HG03457 (cell line): ENCODE results near the gene ESYT2.
"Not testable (repeated sequence)": the region's sequence is repeated elsewhere in the genome, so short reads cannot be mapped to it uniquely, and the experiment has no call there.

Experiments used
- ATAC-seq: cut with Tn5 transposase; IDR thresholded peaks from one replicate; pipeline ENCODE4 v1.9.1; 2021; ENCODE audit warnings: moderate number of reproducible peaks; ENCODE audit not compliant: unreplicated experiment

ESYT2 gene

DNA sequence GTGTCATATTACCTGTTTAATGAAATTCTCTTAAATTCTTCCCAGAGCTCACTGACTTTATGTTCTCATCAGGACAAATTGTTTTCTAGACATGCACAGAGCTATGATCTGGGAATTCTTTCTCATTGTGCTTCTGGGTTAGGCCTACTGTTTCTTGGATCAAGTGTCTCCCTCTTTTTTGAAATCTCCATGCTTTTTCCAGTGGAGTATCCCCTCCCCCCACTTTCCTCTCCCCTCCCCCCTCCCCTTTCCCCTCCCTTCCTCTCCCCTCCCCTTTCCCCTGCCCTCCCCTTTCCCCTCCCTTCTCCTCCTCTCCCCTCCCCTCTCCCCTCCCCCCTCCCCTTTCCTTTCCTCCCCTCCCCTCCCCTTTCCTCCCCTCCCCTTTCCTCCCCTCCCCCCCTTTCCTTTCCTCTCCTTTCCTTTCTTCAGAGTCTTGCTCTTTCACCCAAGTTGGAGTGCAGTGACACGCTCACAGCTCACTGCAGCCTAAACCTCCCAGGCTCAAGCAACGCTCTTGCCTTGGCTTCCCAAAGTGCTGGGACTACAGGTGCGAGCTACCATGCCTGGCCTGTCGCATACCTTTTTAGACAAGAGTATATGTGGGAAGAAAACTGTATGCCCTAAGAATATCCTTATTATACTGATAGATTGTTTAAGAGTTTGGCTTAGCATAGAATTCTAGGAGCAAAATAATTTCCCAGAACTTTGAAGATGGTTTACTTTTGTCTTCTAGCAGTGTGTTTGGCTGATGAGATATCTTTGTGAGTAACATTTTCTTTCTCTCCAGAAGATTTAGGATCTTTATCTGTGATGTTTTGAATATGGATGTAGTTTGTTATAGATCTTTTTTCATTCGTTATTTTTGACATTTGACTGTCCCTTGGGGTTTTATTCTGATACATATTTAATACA is 29.5 kb upstream of the ESYT2 start:
- no peak for ATAC-seq

DNA sequence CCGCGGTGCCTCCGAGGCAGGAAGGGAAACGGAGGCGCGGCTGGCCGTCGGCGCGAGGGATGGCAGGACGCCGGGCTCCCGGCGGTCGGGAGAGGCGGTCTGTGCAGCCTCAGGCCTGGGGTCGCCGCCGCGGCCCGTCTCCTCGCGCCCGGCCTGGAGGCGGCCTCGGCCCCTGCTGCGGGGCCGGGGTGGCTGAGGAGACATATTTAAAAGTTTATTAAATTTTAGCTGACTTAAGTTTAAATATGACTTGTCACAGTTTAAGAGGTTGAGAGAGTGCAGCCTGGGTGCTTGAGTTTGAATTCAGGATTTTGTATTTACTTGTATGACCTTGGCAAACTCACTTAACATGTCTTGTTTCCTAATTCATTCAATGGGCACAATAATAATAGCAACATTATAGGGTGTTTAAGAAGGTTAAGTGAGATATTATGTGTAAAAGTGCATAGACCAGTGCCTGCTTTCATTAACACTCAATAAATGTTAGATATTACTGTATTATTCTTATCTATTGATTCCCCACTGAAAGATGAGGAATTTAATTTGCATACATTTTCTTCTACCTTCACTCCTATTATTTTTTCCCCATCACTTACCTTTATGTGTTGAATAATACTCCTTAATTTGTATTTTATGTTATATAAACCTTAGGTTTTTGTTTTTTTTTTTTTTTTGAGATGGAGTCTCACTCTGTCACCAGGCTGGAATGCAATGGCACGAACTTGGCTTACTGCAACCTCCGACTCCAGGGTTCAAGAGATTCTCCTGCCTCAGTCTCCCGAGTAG is 27.8 kb upstream of the ESYT2 start:
- ATAC-seq: peak; percentile 21

DNA sequence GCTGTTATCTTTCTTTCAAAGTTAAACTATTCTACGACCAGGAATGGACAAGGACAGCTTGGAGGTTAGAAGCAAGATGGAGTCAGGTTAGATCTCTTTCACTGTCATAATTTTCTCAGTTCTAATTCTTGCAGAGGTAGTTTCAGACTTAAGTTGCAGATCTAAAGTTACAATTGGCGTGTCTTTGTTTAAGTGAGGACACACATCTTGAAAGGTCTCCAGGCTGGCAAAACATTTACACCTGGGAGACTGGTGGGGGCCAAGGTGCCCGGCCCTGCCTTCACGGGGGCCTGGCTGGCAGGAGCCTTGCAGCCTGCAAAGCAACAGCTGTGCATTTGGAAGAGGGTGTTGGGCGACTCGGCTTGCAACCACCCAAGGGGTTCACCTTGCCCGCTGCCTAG is 25.4 kb upstream of the ESYT2 start:
- ATAC-seq: no peak

GRCh38 chr7:158850545-158851102 is 21.3 kb upstream of the ESYT2 start:
- no peak for ATAC-seq

DNA sequence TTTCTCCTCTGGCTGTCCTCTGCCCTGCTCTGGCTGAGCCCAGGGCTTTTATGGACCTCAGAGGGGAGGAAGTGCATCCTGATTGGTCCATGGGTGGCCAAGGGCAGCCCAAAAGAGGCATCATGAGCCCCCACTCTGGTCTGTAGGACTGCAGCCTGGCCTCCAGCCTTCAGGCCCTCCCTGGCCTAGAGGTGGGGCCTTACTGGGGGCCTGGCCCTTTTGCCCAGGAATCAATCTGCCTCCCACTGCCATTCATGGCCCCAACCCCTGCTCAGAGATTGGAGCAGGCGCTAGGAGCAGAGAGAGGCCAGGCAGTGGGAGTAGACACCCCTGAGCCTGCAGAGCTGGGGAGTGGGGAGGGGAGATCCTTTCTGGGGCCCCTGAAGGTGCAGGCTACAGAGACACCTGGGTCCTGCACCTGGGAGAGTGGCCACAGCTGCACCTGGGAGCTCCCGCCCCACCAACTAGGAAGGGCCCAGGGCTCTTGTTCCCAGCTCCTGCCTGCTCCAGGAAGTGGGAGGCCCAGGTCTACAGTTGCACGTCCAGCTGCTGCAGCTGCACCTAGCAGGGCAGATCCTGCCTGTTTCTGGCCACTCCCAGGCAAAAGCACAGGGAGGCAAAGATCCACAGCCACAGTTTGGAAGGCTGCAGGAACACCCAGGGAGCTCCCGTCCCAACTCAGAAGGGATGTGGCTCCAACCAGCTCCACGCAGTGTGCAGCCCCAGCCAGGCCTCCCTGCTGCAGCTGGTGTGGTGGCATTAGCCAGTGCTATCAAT is 20.6 kb upstream of the ESYT2 start:
- no peak for ATAC-seq

GRCh38 chr7:158849442-158849767 is 20.1 kb upstream of the ESYT2 start:
- no peak for ATAC-seq

GRCh38 chr7:158847451-158847866 is 18.1 kb upstream of the ESYT2 start:
- ATAC-seq: no peak

DNA sequence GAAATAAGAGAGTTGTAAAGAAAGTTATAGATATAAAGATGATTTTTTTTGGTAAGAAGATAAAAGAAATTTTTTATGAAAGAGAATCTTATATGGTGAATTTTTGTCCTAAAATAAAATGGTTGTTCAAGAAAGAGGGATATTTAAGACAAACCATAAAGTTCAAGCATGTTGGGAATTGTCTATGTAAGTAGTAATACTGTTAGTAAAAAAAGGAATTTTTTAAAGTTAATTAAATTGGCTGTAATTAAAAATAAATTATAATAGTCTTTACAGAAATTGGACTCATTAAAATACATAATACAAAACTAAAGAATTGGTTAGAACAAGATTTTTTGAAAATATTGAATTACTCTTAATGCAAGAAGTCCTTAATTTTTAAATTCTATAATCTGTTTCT is 17.0 kb upstream of the ESYT2 start:
- ATAC-seq: no peak

- no peak for ATAC-seq
Measured at GRCh38 chr7:158843771-158844170, 14.5 kb upstream of the ESYT2 start.

- ATAC-seq: no peak
Measured at GRCh38 chr7:158842486-158842885, 13.2 kb upstream of the ESYT2 start.

DNA sequence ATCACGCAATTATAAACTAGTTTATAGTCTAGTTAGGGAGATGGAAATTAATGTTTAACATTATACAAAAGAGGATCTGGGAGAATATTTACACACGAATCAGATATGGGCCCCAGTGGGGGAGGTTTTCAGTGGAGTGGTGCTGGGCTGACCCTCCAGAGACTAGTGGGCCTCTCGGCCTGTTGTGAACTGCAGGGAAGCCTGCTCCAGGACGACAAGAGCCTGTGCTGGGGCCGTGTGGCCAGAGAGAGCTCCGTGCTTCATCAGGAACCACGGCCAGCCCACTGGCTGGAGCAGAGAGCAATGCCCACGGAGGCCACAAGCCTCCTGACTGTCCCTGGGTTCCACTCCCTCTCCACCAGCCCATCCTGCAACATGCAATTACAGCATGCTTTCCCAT is 11.3 kb upstream of the ESYT2 start:
- no peak for ATAC-seq

DNA sequence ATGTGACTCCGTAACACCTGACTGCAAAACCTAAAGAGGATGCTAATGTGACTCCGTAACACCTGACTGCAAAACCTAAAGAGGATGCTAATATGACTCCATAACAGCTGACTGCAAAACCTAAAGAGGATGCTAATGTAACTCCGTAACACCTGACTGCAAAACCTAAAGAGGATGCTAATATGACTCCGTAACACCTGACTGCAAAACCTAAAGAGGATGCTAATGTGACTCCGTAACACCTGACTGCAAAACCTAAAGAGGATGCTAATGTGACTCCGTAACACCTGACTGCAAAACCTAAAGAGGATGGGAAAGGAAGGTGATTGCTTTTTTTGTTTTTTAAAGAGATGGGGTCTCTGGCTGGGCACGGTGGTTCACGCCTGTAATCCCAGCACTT is 9.9 kb upstream of the ESYT2 start:
- ATAC-seq: not testable (repeated sequence)

DNA sequence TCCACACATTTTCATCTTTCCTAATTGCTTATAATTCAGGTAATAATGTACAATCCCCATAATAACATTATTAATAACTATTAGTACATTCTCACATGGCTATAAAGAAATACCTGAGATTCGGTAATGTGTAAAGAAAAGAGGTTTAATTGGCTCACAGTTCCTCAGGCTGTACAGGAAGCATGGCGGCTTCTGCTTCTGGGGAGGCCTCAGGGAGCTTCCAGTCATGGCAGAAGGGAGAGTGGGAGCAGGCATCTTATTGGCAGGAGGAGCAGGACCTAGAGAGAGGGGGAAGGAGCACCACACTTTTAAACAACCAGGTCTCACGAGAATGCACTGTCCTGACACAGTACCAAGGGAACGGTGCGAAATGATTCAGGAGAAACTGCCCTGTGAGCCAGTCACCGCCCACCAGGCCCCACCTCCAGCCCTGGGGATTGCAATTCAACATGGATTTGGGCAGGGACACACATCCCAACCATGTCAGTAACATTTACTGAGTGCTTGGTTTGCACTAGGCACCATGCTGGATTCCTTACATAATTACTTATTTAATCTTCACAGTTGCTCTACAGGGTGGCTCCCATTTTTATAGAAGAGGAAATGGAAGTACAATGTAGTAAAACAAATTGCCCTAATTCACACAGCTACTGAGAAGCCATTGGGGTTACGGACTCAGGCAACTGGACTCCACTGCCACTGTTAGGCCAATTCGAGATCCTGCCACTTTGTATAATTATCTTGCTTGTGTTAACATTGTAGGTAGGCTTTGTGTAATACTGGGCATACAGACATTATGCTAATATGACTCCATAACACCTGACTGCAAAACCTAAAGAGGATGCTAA is 8.7 kb upstream of the ESYT2 start:
- ATAC-seq: no peak

GRCh38 chr7:158836692-158837091 is 7.4 kb upstream of the ESYT2 start:
- no peak for ATAC-seq

- no peak for ATAC-seq
Measured at GRCh38 chr7:158834878-158835784, 5.8 kb upstream of the ESYT2 start.

DNA sequence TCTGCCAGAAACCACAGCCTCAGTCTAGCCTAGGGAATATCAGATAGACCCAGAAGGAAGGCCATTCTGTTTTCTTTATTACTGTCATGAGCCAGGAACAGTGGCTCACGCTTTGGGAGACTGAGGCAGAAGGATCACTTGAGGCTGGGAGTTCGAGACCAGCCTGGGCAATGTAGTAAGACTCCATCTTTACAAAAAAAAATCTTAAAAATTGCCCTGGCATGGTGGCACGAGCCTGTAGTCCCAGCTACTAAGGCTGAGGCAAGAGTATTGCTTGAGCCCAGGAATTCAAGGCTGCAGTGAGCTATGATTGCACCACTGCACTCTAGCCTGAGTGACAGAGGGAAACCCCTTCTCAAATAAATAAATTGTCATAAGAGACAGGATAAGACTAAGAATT is 3.7 kb upstream of the ESYT2 start:
- ATAC-seq: no peak

GRCh38 chr7:158831738-158832091 is 2.4 kb upstream of the ESYT2 start:
- no peak for ATAC-seq

DNA sequence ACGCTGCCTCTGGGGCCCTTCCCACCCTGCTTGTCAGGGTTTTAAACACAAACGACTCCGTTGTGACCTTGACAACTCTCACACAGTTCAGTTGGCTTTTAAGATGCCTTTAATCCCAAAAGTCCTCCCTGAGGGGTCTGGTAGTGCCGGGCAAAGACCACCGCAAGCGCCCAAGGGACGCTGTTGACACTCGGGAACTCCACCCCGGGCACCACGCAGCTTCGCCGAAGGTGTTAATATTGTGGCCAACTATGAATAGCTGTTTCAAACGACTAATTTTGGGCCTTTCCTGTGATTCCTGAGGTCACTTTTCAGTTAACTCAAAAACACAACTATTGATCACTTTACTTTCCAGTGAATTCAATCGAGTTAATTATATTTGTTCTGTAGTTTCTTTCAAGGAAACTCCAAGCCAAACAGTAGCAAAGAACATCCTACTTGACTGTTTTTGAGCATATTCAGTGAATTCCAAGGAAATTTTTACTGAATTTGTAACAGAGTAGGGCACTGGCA is 958 bp upstream of the ESYT2 start:
- ATAC-seq: no peak

DNA sequence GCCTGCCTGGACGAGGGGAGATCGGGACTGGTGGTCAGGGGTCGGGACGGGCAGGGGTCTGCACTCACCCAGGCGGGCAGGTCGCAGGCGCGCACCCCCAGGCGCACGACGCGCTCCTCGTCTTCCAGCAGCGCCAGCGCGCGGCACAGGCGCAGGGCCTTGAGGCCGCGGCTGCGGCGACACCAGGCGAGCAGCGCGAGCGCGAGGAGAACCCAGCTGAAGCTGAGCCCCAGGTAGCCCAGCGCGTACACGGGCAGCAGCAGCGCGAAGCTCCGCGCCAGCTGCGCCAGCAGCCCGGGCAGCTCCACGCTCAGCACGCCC is 328 bp downstream of the ESYT2 start:
- ATAC-seq: peak; percentile 43
